Mesendoderm (in vitro differentiated cells): ENCODE results near the gene RC3H1.

Source experiments
- DNase-seq: peaks from one replicate; pipeline ENCODE4 v3.0.0; 2013
- H2AK5ac ChIP-seq: 2 replicates; pipeline ENCODE4 v1.6.1; 2013; ENCODE audit warnings: low read length, inconsistent platforms
- H2BK120ac ChIP-seq: 2 replicates; pipeline ENCODE4 v1.6.1; 2013; ENCODE audit warnings: low read depth, mild to moderate bottlenecking, low read length, moderate library complexity, mixed read lengths
- H2BK15ac ChIP-seq: replicated peaks from 2 replicates; pipeline ENCODE4 v1.6.1; 2013; ENCODE audit warnings: low read depth, mild to moderate bottlenecking, moderate library complexity
- H2BK5ac ChIP-seq: 2 replicates; pipeline ENCODE4 v1.6.1; 2013; ENCODE audit warnings: low read length, inconsistent platforms
- H3K18ac ChIP-seq: 2 replicates; pipeline ENCODE4 v1.6.1; 2013; ENCODE audit warnings: mild to moderate bottlenecking, low read length, mixed read lengths
- H3K23ac ChIP-seq: one replicate; pipeline ENCODE4 v1.6.1; 2013; ENCODE audit warnings: low read length
- H3K27ac ChIP-seq: 2 replicates; pipeline ENCODE4 v1.5.1; 2013; ENCODE audit warnings: low read depth, mild to moderate bottlenecking, inconsistent platforms, low read length, moderate library complexity
- H3K27me3 ChIP-seq: 2 replicates; pipeline ENCODE4 v1.6.1; 2013; ENCODE audit warnings: low read length, control low read depth, mild to moderate bottlenecking, inconsistent platforms; ENCODE audit not compliant: insufficient read depth, poor library complexity
- H3K36me3 ChIP-seq: 2 replicates; pipeline ENCODE4 v1.6.1; 2013; ENCODE audit warnings: low read length, inconsistent platforms; ENCODE audit not compliant: control insufficient read depth, insufficient read depth
- H3K4ac ChIP-seq: one replicate; pipeline ENCODE4 v1.6.1; 2013; ENCODE audit warnings: low read depth, mild to moderate bottlenecking, low read length, moderate library complexity
- H3K4me1 ChIP-seq: 2 replicates; pipeline ENCODE4 v1.6.1; 2013; ENCODE audit warnings: low read depth, low read length, inconsistent platforms; ENCODE audit not compliant: control insufficient read depth
- H3K4me2 ChIP-seq: 2 replicates; pipeline ENCODE4 v1.6.1; 2013; ENCODE audit warnings: low read length
- H3K4me3 ChIP-seq: 2 replicates; pipeline ENCODE4 v1.5.1; 2013; ENCODE audit warnings: mild to moderate bottlenecking, low read length
- H3K56ac ChIP-seq: one replicate; pipeline ENCODE4 v1.6.1; 2013; ENCODE audit warnings: low read length
- H3K79me1 ChIP-seq: 2 replicates; pipeline ENCODE4 v1.6.1; 2013; ENCODE audit warnings: low read length, inconsistent platforms
- H3K79me2 ChIP-seq: 2 replicates; pipeline ENCODE4 v1.6.1; 2013; ENCODE audit warnings: mild to moderate bottlenecking, low read length; ENCODE audit not compliant: control insufficient read depth, insufficient read depth
- H3K9ac ChIP-seq: 2 replicates; pipeline ENCODE4 v1.6.1; 2013; ENCODE audit warnings: low read length, inconsistent platforms
- H4K5ac ChIP-seq: one replicate; pipeline ENCODE4 v1.6.1; 2013; ENCODE audit warnings: low read length
- H4K8ac ChIP-seq: one replicate; pipeline ENCODE4 v1.6.1; 2013; ENCODE audit warnings: low read depth, mild to moderate bottlenecking, control low read depth, low read length, moderate library complexity
- whole genome bisulfite sequencing: extraction: QIAGEN DNeasy Blood & Tissue Kit; methylation state at CpG from one replicate; pipeline ENCODE4 v1.1.7; 2013; ENCODE audit warnings: low lambda C conversion rate, missing lambda C conversion rate; ENCODE audit not compliant: insufficient coverage; ENCODE audit errors: extremely low coverage; 5-methylcytosine and 5-hydroxymethylcytosine counted together

RC3H1 gene

GRCh38 chr1:174021591-174022079, 522 bp downstream of the RC3H1 start:
- WGBS = no CpG with 5 or more reads among the region's 36 CpGs
- H3K56ac ChIP-seq = peak overlapping the region; percentile 99
- H3K4me2 ChIP-seq = peak overlapping the region; percentile 14
- peak overlapping the region; percentile 83 for H3K27ac ChIP-seq
- H3K9ac ChIP-seq = peak overlapping the region; percentile 98
- peak overlapping the region; percentile 13 for H2BK120ac ChIP-seq
- H3K18ac ChIP-seq = peak overlapping the region; percentile 71
- H2AK5ac ChIP-seq = no peak overlapping the region
- peaks cover 31% of the 10 kb centered on the region for H3K79me2 ChIP-seq
- peaks cover 2% of the 10 kb centered on the region for H3K79me1 ChIP-seq
- no peak overlapping the region for H4K8ac ChIP-seq
- peak overlapping the region; percentile 95 for H3K4me3 ChIP-seq
- no peak overlapping the region for H2BK15ac ChIP-seq
- peak overlapping the region; percentile 92 for H2BK5ac ChIP-seq
- H4K5ac ChIP-seq = no peak overlapping the region
- no peaks in the 10 kb centered on the region for H3K36me3 ChIP-seq
- DNase-seq = peak; percentile 83
- H3K27me3 ChIP-seq = no peaks in the 10 kb centered on the region
- H3K23ac ChIP-seq = peak overlapping the region; percentile 97
- peak overlapping the region; percentile 49 for H3K4ac ChIP-seq
- H3K4me1 ChIP-seq = peaks cover 2% of the 10 kb centered on the region

- Histone ChIP-seq H2BK120ac (no peak overlapping the region), H4K5ac (no peak overlapping the region), H3K4me3 (no peak overlapping the region), H3K18ac (no peak overlapping the region), H3K4me1 (peaks cover 2% of the 10 kb centered on the region), H3K4ac (no peak overlapping the region), H3K9ac (peak overlapping the region; percentile 37), H2BK15ac (no peak overlapping the region), H3K79me1 (peaks cover 4% of the 10 kb centered on the region), H3K23ac (no peak overlapping the region), H3K27me3 (no peaks in the 10 kb centered on the region), H3K4me2 (no peak overlapping the region), H3K79me2 (peaks cover 43% of the 10 kb centered on the region), H3K27ac (no peak overlapping the region), H2AK5ac (no peak overlapping the region), H4K8ac (no peak overlapping the region), H3K36me3 (no peaks in the 10 kb centered on the region), H3K56ac (no peak overlapping the region), H2BK5ac (no peak overlapping the region)
- DNase-seq = no peak
- no CpG with 5 or more reads among the region's 2 CpGs for WGBS
These were observed 3.6 kb downstream of the RC3H1 start for GRCh38 chr1:174018565-174018964.

GRCh38 chr1:174017231-174017970, 4.8 kb downstream of the RC3H1 start:
- Histone ChIP-seq H3K27me3 (no peaks in the 10 kb centered on the region), H3K23ac (no peak overlapping the region), H3K56ac (no peak overlapping the region), H3K36me3 (no peaks in the 10 kb centered on the region), H4K8ac (no peak overlapping the region), H3K18ac (no peak overlapping the region), H3K4me1 (no peaks in the 10 kb centered on the region), H3K27ac (no peak overlapping the region), H2BK15ac (no peak overlapping the region), H4K5ac (no peak overlapping the region), H3K79me2 (peaks cover 45% of the 10 kb centered on the region), H2BK5ac (no peak overlapping the region), H3K4me2 (no peak overlapping the region), H3K4ac (no peak overlapping the region), H3K79me1 (peaks cover 4% of the 10 kb centered on the region), H2BK120ac (no peak overlapping the region), H3K4me3 (no peak overlapping the region), H3K9ac (no peak overlapping the region), H2AK5ac (no peak overlapping the region)
- WGBS = no CpG with 5 or more reads among the region's 2 CpGs
- no peak for DNase-seq

- Histone ChIP-seq H3K4ac (no peak overlapping the region), H2BK120ac (no peak overlapping the region), H4K5ac (no peak overlapping the region), H3K4me1 (no peaks in the 10 kb centered on the region), H2BK5ac (no peak overlapping the region), H4K8ac (no peak overlapping the region), H3K18ac (no peak overlapping the region), H3K79me1 (peaks cover 6% of the 10 kb centered on the region), H2BK15ac (no peak overlapping the region), H3K36me3 (no peaks in the 10 kb centered on the region), H3K27ac (no peak overlapping the region), H3K9ac (no peak overlapping the region), H3K56ac (no peak overlapping the region), H3K4me2 (no peak overlapping the region), H3K79me2 (peaks cover 44% of the 10 kb centered on the region), H3K27me3 (no peaks in the 10 kb centered on the region), H3K23ac (no peak overlapping the region), H3K4me3 (no peak overlapping the region), H2AK5ac (no peak overlapping the region)
- no peak for DNase-seq
- WGBS = no CpG with 5 or more reads among the region's 3 CpGs
These were observed 8.2 kb downstream of the RC3H1 start for GRCh38 chr1:174013864-174014418.

GRCh38 chr1:174008979-174009378, 13.2 kb downstream of the RC3H1 start:
- H2BK120ac ChIP-seq = no peak overlapping the region
- no peak overlapping the region for H2BK5ac ChIP-seq
- no peak for DNase-seq
- no peak overlapping the region for H4K5ac ChIP-seq
- no peak overlapping the region for H3K9ac ChIP-seq
- no CpG with 5 or more reads among the region's 1 CpG for WGBS
- H3K27me3 ChIP-seq = no peaks in the 10 kb centered on the region
- H3K27ac ChIP-seq = no peak overlapping the region
- no peak overlapping the region for H3K56ac ChIP-seq
- no peak overlapping the region for H3K23ac ChIP-seq
- no peak overlapping the region for H2BK15ac ChIP-seq
- no peak overlapping the region for H3K4me3 ChIP-seq
- peaks cover 8% of the 10 kb centered on the region for H3K79me1 ChIP-seq
- no peak overlapping the region for H2AK5ac ChIP-seq
- H3K4ac ChIP-seq = no peak overlapping the region
- H4K8ac ChIP-seq = no peak overlapping the region
- H3K79me2 ChIP-seq = peaks cover 37% of the 10 kb centered on the region
- H3K4me2 ChIP-seq = no peak overlapping the region
- no peak overlapping the region for H3K18ac ChIP-seq
- H3K36me3 ChIP-seq = no peaks in the 10 kb centered on the region
- no peaks in the 10 kb centered on the region for H3K4me1 ChIP-seq
